ENCODE results near the gene RPH3AL. TPM values are rescaled to one million over a fixed set of nuclear protein-coding genes. Genes with fewer than 3 reads are reported as not detected.

Gene RPH3AL
- total and polyA plus RNA-seq, 3 donors from 2014 or later: 4.4 to 13.5 (median 6.5) TPM

- Histone ChIP-seq H3K36me3 (ENCODE audit: low read depth, missing control alignments) (no peaks in the 10 kb centered on the region), H3K9me3 (no peaks in the 10 kb centered on the region), H3K4me1 (no peaks in the 10 kb centered on the region), H3K27ac (no peak overlapping the region), H3K4me3 (no peak overlapping the region), H3K27me3 (no peaks in the 10 kb centered on the region)
- WGBS, 2 donors: 85 to 87% methylated on average over 8 of the region's 8 CpGs
- intact Hi-C loops (cut with DNase I; ENCODE audit: low total_unique reads): no loop called here
- DNase-seq: no peak
- TF ChIP-seq POLR2A (IDR thresholded peaks at IDR 0.05): no peak
- no peak for TF ChIP-seq CTCF (IDR thresholded peaks at IDR 0.05)
These were observed 169.6 kb downstream of the RPH3AL start for GRCh38 chr17:183021-183420.

GRCh38 chr17:182050-182751, 170.4 kb downstream of the RPH3AL start:
- Histone ChIP-seq H3K9me3 (no peaks in the 10 kb centered on the region), H3K27me3 (no peaks in the 10 kb centered on the region), H3K36me3 (ENCODE audit: low read depth, missing control alignments) (no peaks in the 10 kb centered on the region), H3K4me1 (no peaks in the 10 kb centered on the region), H3K27ac (no peak overlapping the region), H3K4me3 (no peak overlapping the region)
- intact Hi-C loops (cut with DNase I; ENCODE audit: low total_unique reads): no loop called here
- no peak for TF ChIP-seq POLR2A (IDR thresholded peaks at IDR 0.05)
- 61% methylated on average over 18 of the region's 18 CpGs; no CpG with 5 or more reads in 1 of the 2 donors for WGBS, 2 donors
- no peak for DNase-seq

DNA sequence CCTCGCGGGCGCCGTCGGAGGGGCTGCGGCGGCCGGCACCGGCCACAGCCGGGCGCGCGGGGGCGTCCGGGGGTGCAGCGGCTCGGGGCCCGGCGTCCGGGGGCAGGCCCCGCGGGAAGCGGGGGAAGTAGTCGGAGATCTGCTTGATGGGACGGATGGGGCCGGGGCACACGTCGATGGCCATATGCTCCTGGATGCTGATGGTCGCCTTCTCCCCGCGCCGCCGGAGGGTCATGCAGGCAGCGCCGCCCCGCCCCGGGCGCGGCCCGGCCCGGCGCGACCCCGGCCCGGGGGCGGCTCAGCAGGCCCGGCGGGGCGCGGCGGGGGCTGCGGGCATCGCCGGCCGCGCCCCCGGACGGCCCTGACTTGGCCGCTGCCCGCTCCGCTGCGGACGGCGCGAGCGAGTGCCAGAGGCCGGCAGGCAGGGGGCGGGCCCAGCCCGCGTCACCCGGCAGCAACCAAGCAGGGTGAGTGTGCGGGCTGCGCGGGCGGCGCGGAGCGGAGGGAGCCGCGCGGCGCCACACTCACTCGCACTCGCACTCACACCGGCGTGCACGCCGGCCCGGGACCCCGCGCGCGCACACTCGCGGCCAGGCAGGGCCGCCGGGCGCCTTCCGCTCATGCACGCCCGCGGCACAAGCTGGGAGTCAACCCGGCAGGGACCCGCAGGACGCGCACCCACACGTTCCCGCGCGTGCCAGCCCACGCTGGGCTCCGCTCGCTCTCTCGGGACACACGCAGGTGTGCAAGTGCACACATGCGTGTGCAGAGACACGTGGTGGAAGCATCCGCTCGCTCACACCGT, 171.2 kb downstream of the RPH3AL start, which contains the start of gene DOC2B:
DOC2B (minus strand) TSS at position 406 of the 805 bp plus-strand sequence; CDS start at position 235, 171 bp downstream.
- no peaks in the 10 kb centered on the region for H3K9me3 ChIP-seq
- no peaks in the 10 kb centered on the region for H3K27me3 ChIP-seq
- H3K36me3 ChIP-seq (ENCODE audit: low read depth, missing control alignments): no peaks in the 10 kb centered on the region
- no peak within 1 kb of the TSS for H3K27ac ChIP-seq
- H3K4me3 ChIP-seq: peak within 1 kb of the TSS; percentile 32 to 47
- peak; percentile 59 for DNase-seq
- TF ChIP-seq CTCF (IDR thresholded peaks at IDR 0.05) (peak in 1 of 3 experiments; percentile 16), POLR2A (IDR thresholded peaks at IDR 0.05) (no peak)
- 3% methylated on average over 73 of the region's 120 CpGs; no CpG with 5 or more reads in 1 of the 2 donors for WGBS, 2 donors
- intact Hi-C loops (cut with DNase I; ENCODE audit: low total_unique reads): no loop called here
- no peaks in the 10 kb centered on the region for H3K4me1 ChIP-seq

DNA sequence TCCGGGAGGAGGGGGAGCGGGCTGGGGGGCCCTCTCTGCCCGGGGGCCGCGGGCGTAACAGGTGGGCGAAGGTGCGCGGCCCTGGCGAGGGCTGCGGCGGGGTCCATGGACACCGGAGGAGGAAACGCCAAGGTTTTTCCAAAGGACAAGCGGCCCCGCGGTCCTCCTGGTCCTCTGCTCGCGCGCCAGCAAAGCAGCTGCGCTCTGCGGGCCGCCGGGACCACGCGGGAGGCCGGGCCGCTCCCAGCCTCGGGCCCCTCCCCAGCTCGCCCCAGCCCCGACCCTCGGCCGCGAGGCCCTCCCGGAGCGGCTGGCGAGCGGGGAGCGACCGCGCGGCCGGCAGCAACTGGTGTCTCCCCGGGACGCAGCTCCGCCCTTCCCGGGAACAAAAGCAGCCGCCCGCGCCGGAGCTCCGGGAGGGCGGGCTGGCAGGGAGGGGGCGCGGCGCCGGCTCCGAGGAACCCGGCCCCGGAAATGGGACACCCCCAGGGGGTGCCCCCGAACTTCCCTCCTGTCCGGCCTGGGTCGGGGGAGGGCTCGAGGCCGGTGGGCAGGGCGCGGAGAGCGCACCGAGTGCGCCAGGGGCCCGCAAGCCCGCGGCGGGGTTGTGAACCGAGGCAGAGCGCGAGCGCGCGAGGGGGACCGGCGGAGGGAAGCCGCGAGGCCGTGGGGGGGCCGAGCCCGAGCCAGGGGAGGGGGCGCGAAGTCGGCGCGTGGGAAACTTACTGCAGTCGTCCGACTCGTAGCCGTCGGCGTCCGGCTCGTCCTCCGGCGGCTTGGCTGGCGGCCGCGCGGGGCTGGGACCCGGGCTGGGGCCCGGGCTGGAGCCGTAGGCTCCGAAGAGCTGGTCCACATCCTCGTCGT, 172.0 kb downstream of the RPH3AL start:
- H3K27ac ChIP-seq: no peak overlapping the region
- no peaks in the 10 kb centered on the region for H3K27me3 ChIP-seq
- no peaks in the 10 kb centered on the region for H3K36me3 ChIP-seq (ENCODE audit: low read depth, missing control alignments)
- intact Hi-C loops (cut with DNase I; ENCODE audit: low total_unique reads): no loop called here
- no peak for DNase-seq
- no peaks in the 10 kb centered on the region for H3K4me1 ChIP-seq
- H3K4me3 ChIP-seq: peak overlapping the region; percentile 32 to 47
- H3K9me3 ChIP-seq: no peaks in the 10 kb centered on the region
- 1% methylated on average over 86 of the region's 112 CpGs; no CpG with 5 or more reads in 1 of the 2 donors for WGBS, 2 donors
- TF ChIP-seq POLR2A (IDR thresholded peaks at IDR 0.05): no peak

- H3K4me1 ChIP-seq: no peaks in the 10 kb centered on the region
- H3K36me3 ChIP-seq (ENCODE audit: low read depth, missing control alignments): no peaks in the 10 kb centered on the region
- TF ChIP-seq POLR2A (IDR thresholded peaks at IDR 0.05): no peak
- no peak for TF ChIP-seq CTCF (IDR thresholded peaks at IDR 0.05)
- WGBS, 2 donors: 20 to 40% methylated on average over 11 to 32 of the region's 32 CpGs
- no peaks in the 10 kb centered on the region for H3K27me3 ChIP-seq
- no peaks in the 10 kb centered on the region for H3K9me3 ChIP-seq
- H3K4me3 ChIP-seq: peak overlapping the region; percentile 32 to 47
- H3K27ac ChIP-seq: no peak overlapping the region
- intact Hi-C loops (cut with DNase I; ENCODE audit: low total_unique reads): no loop called here
- no peak for DNase-seq
These were observed 172.7 kb downstream of the RPH3AL start for GRCh38 chr17:179781-180380.

Data from testis (tissue), 3 donors.